ENCODE measurements around the gene AMELY. TPM values are rescaled to one million over a fixed set of nuclear protein-coding genes. Genes with fewer than 3 reads are reported as not detected.

The AMELY gene
- not detected in 5 replicates for total RNA-seq (2022; extraction: Qiagen RNA extraction)

GRCh38 chrY:6911253-6911881, at the start of gene AMELY:
Gene AMELY (minus strand): TSS chrY:6911752. CDS start chrY:6872608, 39,144 bp downstream.

GRCh38 chrY:6910372-6911252, 940 bp downstream of the AMELY start, which contains the start of gene TBL1Y:
Gene TBL1Y (plus strand): TSS chrY:6910697. CDS start chrY:7025085, 114,388 bp downstream.

Other genes starting within 250 kb of the AMELY start
- not detected in 5 replicates for gene TBL1Y, start 1.1 kb downstream of the AMELY start, total RNA-seq (2022; extraction: Qiagen RNA extraction)

Data from A549 treated with CORT108297 at 1 μM for 4 hours (cell line).